Adrenal gland (tissue), 12 donors: ENCODE results near the gene GTPBP1. TPM values are rescaled to one million over a fixed set of nuclear protein-coding genes. Genes with fewer than 3 reads are reported as not detected.

ENCODE experiments used
- DNase-seq, 7 donors: peaks; one replicate each; pipeline ENCODE4 v3.0.0-alpha.2; 2019 to 2020
- H3K27ac ChIP-seq, 5 donors: fragments of 200-600 bp; sonication (generic) in 4 of 5; 1 replicate in 3 of 5; 2 replicates in 2 of 5; pipeline versions ENCODE4 v1.5.1 to v1.8.0; 2016 to 2020; ENCODE audit warnings: mild to moderate bottlenecking in 1 of 5
- H3K27me3 ChIP-seq: fragments of 200-600 bp; 2 replicates; pipeline ENCODE4 v1.8.0; 2021
- H3K36me3 ChIP-seq, 2 donors: fragments of 200-600 bp; replicated peaks in 1 of 2; 1 replicate in 1 of 2; 2 replicates in 1 of 2; pipeline versions ENCODE4 v1.5.1 to v1.8.0; 2018 to 2022
- H3K4me1 ChIP-seq, 2 donors: fragments of 200-600 bp; replicated peaks in 1 of 2; 1 replicate in 1 of 2; 2 replicates in 1 of 2; pipeline versions ENCODE4 v1.5.1 to v1.8.0; 2018 to 2021
- H3K4me3 ChIP-seq, 4 donors: fragments of 200-600 bp; sonication (generic) in 3 of 4; one replicate each; pipeline ENCODE4 v1.5.1; 2016 to 2018
- H3K9me3 ChIP-seq, 3 donors: fragments of 200-600 bp; sonication (generic) in 1 of 3; replicated peaks in 1 of 3; 1 replicate in 2 of 3; 2 replicates in 1 of 3; pipeline versions ENCODE4 v1.5.1 to v1.8.0; 2016 to 2021
- POLR2A ChIP-seq, 2 donors: fragments of 450-650 bp; IDR thresholded peaks; one replicate each; pipeline ENCODE4 v1.6.1; 2017; ENCODE audit warnings: antibody characterized with exemption in 2 of 2, mild to moderate bottlenecking in 2 of 2, moderate library complexity in 1 of 2
- WGBS, 4 donors: extraction: QIAGEN DNeasy Blood & Tissue Kit in 2 of 4; methylation state at CpG; one replicate each; pipeline versions ENCODE4 v1.1.5 to v1.1.7; 2013 to 2017; 5-methylcytosine and 5-hydroxymethylcytosine counted together
- intact Hi-C, 2 donors: fragments of 100-400 bp; cut with DNase I; formaldehyde crosslinking; loops; one replicate each; pipeline versions ENCODE4 v1.14.1 to v1.15.0; 2022 to 2023
- polyA plus RNA-seq, 3 donors: library from polyadenylated mRNA; stranded (reverse); fragments of 200-250 nt in 2 of 3; fragments of 350-450 nt in 1 of 3; fragmentation: Illumina TruSeq in 1 of 3; extraction: RNeasy Lipid Tissue Mini Kit (QIAGEN cat#74804) in 1 of 3; gene quantifications; one replicate each; pipeline ENCODE4 v1.2.3, GENCODE V29; 2013 to 2014
- total RNA-seq, 9 donors: library from RNA; depleted of rRNA in 4 of 9; stranded (reverse); fragments of >200 nt in 4 of 9; fragments of 120-200 nt in 1 of 9; fragmentation: NEBNext Ultra II Directional in 1 of 9; extraction: Animal tissue kit (Norgen Biotek cat#: 25700) in 1 of 9; gene quantifications; one replicate each; pipeline versions ENCODE4 v1.1.0 to v1.2.4, GENCODE V29; 2013 to 2023
- TF ChIP-seq, protein P1 (sequence below), 6 experiments: fragments of 450-650 bp in 4 of 6; fragments of 200-600 bp in 2 of 6; sonication (generic) in 1 of 6; IDR thresholded peaks; 1 replicate in 5 of 6; 2 replicates in 1 of 6; pipeline versions ENCODE4 v1.5.1 to v1.8.0; 2016 to 2021; ENCODE audit warnings: antibody characterized with exemption in 6 of 6, mild to moderate bottlenecking in 2 of 6, moderate library complexity in 1 of 6
- donor health status: healthy with polysubstance abuse.
- donor health status: Bipolar disorder and iron deficiency.
- donor health status: DM: yes; HTN: yes; CAD: no.
- donor health status: DM: no; HTN: no; CAD: no.
- donor health status: DM: no; HTN: no; CAD: no.
- donor health status: DM: yes; HTN: yes; CAD: no.

The GTPBP1 gene
- total and polyA plus RNA-seq, 12 donors = 14.0 to 56.9 (median 37.0) TPM

GRCh38 chr22:38744981-38745380 lies 39.2 kb downstream of the GTPBP1 start:
- DNase-seq = peak in 3 of 7 donors; percentile 53 to 71 (median 62)
- H3K4me1 ChIP-seq = no peaks in the 10 kb centered on the region
- H3K27ac ChIP-seq = peak overlapping the region in 1 of 5 donors; percentile 40
- 43 to 53% (median 51%) methylated on average over 4 to 6 of the region's 6 CpGs for WGBS, 4 donors
- TF ChIP-seq POLR2A (IDR thresholded peaks at IDR 0.05) = no peak
- TF ChIP-seq, protein P1, sequence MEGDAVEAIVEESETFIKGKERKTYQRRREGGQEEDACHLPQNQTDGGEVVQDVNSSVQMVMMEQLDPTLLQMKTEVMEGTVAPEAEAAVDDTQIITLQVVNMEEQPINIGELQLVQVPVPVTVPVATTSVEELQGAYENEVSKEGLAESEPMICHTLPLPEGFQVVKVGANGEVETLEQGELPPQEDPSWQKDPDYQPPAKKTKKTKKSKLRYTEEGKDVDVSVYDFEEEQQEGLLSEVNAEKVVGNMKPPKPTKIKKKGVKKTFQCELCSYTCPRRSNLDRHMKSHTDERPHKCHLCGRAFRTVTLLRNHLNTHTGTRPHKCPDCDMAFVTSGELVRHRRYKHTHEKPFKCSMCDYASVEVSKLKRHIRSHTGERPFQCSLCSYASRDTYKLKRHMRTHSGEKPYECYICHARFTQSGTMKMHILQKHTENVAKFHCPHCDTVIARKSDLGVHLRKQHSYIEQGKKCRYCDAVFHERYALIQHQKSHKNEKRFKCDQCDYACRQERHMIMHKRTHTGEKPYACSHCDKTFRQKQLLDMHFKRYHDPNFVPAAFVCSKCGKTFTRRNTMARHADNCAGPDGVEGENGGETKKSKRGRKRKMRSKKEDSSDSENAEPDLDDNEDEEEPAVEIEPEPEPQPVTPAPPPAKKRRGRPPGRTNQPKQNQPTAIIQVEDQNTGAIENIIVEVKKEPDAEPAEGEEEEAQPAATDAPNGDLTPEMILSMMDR (IDR thresholded peaks at IDR 0.05) = no peak
- H3K4me3 ChIP-seq = no peak overlapping the region
- H3K36me3 ChIP-seq = peaks cover 0 to 100% of the 10 kb centered on the region in 2 donors
- intact Hi-C loops = no loop called here
- H3K9me3 ChIP-seq = no peaks in the 10 kb centered on the region
- no peaks in the 10 kb centered on the region for H3K27me3 ChIP-seq

DNA sequence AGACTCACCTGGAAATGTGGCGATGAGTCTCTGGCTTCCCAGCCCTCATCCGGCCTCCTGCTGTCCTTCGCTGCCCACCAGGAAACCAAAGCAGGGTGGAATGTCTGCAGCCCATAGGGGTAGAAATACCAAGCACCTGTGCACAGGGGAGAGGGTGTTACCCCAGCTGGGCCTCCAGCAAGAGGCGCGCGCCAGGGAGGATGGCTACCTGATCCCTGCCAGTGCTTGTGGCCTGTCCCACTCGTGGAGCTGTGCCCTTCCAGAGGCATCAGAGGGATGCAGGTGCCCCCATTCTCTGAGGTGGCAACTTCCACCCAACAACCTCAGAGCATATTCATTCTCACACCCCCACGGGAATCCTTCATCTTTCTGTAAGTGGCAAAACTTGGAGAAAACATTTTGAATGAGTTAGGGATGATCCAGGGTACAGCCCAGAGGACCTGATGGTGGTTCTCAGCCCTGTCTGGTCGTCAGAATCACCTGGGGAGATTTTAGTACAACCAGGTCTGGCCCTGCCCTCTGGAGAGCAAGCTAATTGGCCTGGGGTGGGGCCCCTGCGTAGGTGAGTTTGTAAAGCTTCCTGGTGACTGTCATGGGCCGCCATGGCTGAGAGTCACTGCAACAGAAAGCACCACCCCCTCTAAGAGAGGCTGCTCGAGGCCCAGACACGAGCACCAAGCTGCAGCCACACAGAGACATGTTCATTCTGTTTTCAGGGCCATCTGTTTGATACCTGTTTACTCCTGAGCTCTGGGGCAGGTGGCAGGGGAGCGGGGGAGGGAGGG lies 40.1 kb downstream of the GTPBP1 start:
- WGBS, 4 donors = 85 to 94% (median 92%) methylated on average over 10 to 14 of the region's 14 CpGs
- no peaks in the 10 kb centered on the region for H3K4me1 ChIP-seq
- H3K36me3 ChIP-seq = peaks cover 0 to 100% of the 10 kb centered on the region in 2 donors
- H3K27me3 ChIP-seq = no peaks in the 10 kb centered on the region
- H3K9me3 ChIP-seq = no peaks in the 10 kb centered on the region
- TF ChIP-seq POLR2A (IDR thresholded peaks at IDR 0.05) = no peak
- TF ChIP-seq, protein P1 (IDR thresholded peaks at IDR 0.05) = no peak
- intact Hi-C loops = no loop called here
- DNase-seq = no peak
- H3K4me3 ChIP-seq = no peak overlapping the region
- H3K27ac ChIP-seq = peak overlapping the region in 1 of 5 donors; percentile 13

GRCh38 chr22:38748487-38749136 lies 42.9 kb downstream of the GTPBP1 start:
- no peak for DNase-seq
- 82 to 88% (median 84%) methylated on average over 11 to 14 of the region's 14 CpGs for WGBS, 4 donors

DNA sequence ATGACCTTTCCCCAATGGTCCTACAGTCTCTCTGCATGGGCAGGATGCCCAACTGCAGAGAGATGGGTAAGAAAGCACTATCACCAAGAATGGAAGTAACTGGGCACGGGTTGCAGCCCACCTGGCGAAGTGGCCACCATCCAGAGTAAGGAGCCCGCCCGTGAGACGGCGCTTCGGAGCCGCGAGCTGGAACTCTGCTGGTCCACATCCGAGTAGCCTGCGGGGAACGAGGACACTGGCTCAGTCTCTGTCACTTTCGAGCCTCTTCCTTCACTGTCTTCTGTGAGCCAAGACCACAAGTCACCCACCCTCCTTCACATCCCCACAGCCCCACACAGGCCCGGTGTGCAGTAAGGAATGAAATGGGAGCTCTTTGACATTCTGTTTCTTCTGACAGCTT lies 44.4 kb downstream of the GTPBP1 start:
- WGBS, 4 donors = 91 to 97% (median 95%) methylated on average over 12 to 14 of the region's 14 CpGs
- Histone ChIP-seq H3K36me3 (peaks cover 0 to 77% of the 10 kb centered on the region in 2 donors), H3K27ac (no peak overlapping the region)

More at GRCh38 chr22:38748487-38749136, 42.9 kb downstream of the GTPBP1 start:
- Histone ChIP-seq H3K9me3 (no peaks in the 10 kb centered on the region), H3K27me3 (no peaks in the 10 kb centered on the region), H3K4me1 (peaks cover 3 to 11% of the 10 kb centered on the region in 2 donors), H3K36me3 (peaks cover 0 to 92% of the 10 kb centered on the region in 2 donors), H3K4me3 (no peak overlapping the region), H3K27ac (peak overlapping the region in 1 of 5 donors; percentile 17)
- intact Hi-C loops = no loop called here
- TF ChIP-seq POLR2A (IDR thresholded peaks at IDR 0.05) = no peak
- TF ChIP-seq, protein P1 (IDR thresholded peaks at IDR 0.05) = no peak

More for the DNA sequence above, 44.4 kb downstream of the GTPBP1 start:
- no peaks in the 10 kb centered on the region for H3K27me3 ChIP-seq
- intact Hi-C loops = no loop called here
- peaks cover 17 to 26% of the 10 kb centered on the region in 2 donors for H3K4me1 ChIP-seq
- H3K4me3 ChIP-seq = no peak overlapping the region
- TF ChIP-seq POLR2A (IDR thresholded peaks at IDR 0.05) = no peak
- TF ChIP-seq, protein P1 (IDR thresholded peaks at IDR 0.05) = no peak
- H3K9me3 ChIP-seq = no peaks in the 10 kb centered on the region
- DNase-seq = no peak
